ENCODE measurements around the gene OR10X1.

DNA sequence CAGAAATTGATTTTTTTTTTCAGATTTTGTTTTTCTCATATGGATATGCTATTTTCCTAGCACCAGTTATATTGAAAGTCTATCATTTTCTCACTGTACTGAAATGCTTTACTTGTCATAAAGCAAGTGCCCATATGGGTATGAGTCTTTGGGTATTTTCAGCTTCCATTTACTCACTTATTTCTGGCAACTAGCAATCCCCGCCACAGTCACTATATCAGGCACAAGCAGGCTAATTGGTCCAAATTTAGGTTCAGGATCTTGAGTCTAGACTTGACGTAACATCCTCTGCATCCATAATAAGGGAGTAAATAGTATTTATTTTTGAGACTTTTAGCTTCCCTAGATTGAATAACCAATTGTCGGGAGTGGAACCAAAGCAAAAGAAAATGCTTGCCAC is 2.1 kb downstream of the OR10X1 start:
- TF ChIP-seq, protein P1, sequence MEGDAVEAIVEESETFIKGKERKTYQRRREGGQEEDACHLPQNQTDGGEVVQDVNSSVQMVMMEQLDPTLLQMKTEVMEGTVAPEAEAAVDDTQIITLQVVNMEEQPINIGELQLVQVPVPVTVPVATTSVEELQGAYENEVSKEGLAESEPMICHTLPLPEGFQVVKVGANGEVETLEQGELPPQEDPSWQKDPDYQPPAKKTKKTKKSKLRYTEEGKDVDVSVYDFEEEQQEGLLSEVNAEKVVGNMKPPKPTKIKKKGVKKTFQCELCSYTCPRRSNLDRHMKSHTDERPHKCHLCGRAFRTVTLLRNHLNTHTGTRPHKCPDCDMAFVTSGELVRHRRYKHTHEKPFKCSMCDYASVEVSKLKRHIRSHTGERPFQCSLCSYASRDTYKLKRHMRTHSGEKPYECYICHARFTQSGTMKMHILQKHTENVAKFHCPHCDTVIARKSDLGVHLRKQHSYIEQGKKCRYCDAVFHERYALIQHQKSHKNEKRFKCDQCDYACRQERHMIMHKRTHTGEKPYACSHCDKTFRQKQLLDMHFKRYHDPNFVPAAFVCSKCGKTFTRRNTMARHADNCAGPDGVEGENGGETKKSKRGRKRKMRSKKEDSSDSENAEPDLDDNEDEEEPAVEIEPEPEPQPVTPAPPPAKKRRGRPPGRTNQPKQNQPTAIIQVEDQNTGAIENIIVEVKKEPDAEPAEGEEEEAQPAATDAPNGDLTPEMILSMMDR (IDR thresholded peaks at IDR 0.05), result no peak
- TF ChIP-seq POLR2A (IDR thresholded peaks at IDR 0.05), result no peak
- TF ChIP-seq EP300 (IDR thresholded peaks at IDR 0.05), result no peak
